ENCODE measurements around the gene MAS1L.

MAS1L gene

GRCh38 chr6:29491574-29491973 is 3.8 kb upstream of the MAS1L start:
- no peak for TF ChIP-seq ZFX (IDR thresholded peaks at IDR 0.05; ENCODE audit: borderline replicate concordance)
- TF ChIP-seq, protein P1, sequence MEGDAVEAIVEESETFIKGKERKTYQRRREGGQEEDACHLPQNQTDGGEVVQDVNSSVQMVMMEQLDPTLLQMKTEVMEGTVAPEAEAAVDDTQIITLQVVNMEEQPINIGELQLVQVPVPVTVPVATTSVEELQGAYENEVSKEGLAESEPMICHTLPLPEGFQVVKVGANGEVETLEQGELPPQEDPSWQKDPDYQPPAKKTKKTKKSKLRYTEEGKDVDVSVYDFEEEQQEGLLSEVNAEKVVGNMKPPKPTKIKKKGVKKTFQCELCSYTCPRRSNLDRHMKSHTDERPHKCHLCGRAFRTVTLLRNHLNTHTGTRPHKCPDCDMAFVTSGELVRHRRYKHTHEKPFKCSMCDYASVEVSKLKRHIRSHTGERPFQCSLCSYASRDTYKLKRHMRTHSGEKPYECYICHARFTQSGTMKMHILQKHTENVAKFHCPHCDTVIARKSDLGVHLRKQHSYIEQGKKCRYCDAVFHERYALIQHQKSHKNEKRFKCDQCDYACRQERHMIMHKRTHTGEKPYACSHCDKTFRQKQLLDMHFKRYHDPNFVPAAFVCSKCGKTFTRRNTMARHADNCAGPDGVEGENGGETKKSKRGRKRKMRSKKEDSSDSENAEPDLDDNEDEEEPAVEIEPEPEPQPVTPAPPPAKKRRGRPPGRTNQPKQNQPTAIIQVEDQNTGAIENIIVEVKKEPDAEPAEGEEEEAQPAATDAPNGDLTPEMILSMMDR (IDR thresholded peaks at IDR 0.05): no peak
- no peak overlapping the region for H3K27ac ChIP-seq

DNA sequence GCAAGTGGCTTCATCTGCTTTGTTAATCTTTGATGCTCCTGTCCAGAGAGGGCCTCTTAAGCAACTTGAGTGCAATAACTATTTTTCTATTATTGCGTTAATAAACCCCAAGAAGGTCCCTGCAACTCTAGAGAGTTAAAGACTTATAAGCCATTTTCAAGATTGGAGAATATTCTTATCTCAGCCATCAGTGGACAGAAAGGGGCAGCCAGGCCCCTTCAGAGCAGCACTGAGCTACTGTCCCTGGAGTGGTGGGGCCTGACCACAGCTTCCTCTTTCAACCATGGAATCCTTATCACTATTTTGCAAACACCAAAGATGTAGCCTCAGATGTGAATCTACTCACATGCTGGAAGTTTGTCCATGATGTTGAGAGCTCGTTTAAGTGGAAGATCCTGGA is 2.8 kb upstream of the MAS1L start:
- no peak overlapping the region for H3K27ac ChIP-seq
- TF ChIP-seq, protein P1 (IDR thresholded peaks at IDR 0.05): no peak
- TF ChIP-seq ZFX (IDR thresholded peaks at IDR 0.05; ENCODE audit: borderline replicate concordance): no peak

DNA sequence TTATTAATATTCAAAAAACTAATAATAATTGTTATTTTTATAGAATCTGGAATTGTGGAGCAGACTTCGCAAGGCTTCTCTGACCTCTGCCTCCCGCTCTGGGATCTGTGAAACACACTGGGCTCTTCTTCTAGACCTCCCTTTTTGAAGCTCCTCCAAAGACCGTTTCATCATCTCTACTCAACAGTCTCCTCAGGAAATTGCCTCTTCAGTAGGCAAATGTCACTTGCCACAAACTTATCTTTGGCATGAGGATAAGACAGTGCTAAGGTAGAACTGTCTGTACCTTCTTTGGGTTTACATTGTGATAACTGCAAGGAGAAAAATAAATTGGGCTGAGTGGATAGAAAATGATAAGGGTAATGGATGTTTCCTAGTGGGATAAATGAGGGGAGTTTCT is 2.3 kb upstream of the MAS1L start:
- no peak overlapping the region for H3K27ac ChIP-seq
- TF ChIP-seq, protein P1 (IDR thresholded peaks at IDR 0.05): no peak
- no peak for TF ChIP-seq ZFX (IDR thresholded peaks at IDR 0.05; ENCODE audit: borderline replicate concordance)

- H3K27ac ChIP-seq: no peak overlapping the region
- TF ChIP-seq, protein P1 (IDR thresholded peaks at IDR 0.05): no peak
- TF ChIP-seq ZFX (IDR thresholded peaks at IDR 0.05; ENCODE audit: borderline replicate concordance): no peak
Measured at GRCh38 chr6:29489286-29489685, 1.5 kb upstream of the MAS1L start.

- no peak for TF ChIP-seq ZFX (IDR thresholded peaks at IDR 0.05; ENCODE audit: borderline replicate concordance)
- TF ChIP-seq, protein P1 (IDR thresholded peaks at IDR 0.05): no peak
- no peak overlapping the region for H3K27ac ChIP-seq
Measured at GRCh38 chr6:29488874-29489273, 1.1 kb upstream of the MAS1L start.

- no peak overlapping the region for H3K27ac ChIP-seq
- no peak for TF ChIP-seq ZFX (IDR thresholded peaks at IDR 0.05; ENCODE audit: borderline replicate concordance)
- TF ChIP-seq, protein P1 (IDR thresholded peaks at IDR 0.05): no peak
Measured at GRCh38 chr6:29487131-29487530, 625 bp downstream of the MAS1L start.

GRCh38 chr6:29486577-29486976 is 1.2 kb downstream of the MAS1L start:
- H3K27ac ChIP-seq: no peak overlapping the region
- TF ChIP-seq, protein P1 (IDR thresholded peaks at IDR 0.05): no peak
- no peak for TF ChIP-seq ZFX (IDR thresholded peaks at IDR 0.05; ENCODE audit: borderline replicate concordance)
